Cardiac muscle cell (in vitro differentiated cells and primary cell): ENCODE measurements around the gene SMG7. TPM values are rescaled to one million over a fixed set of nuclear protein-coding genes. Genes with fewer than 3 reads are reported as not detected.

Experiments used
- DNase-seq, 2 donors: peaks; one replicate each; pipeline versions ENCODE4 v3.0.0 to v3.0.0-alpha.2; 2010 to 2017; ENCODE audit warnings: low read depth in 1 of 2, low spot score in 1 of 2
- H3K27ac ChIP-seq: fragments of 200-600 bp; sonication (generic); 2 replicates; pipeline ENCODE4 v1.5.1; 2016
- H3K27me3 ChIP-seq: fragments of 200-600 bp; sonication (generic); 2 replicates; pipeline ENCODE4 v1.6.0; 2016; ENCODE audit warnings: control low read depth
- H3K36me3 ChIP-seq: fragments of 200-600 bp; sonication (generic); 2 replicates; pipeline ENCODE4 v1.5.1; 2016; ENCODE audit warnings: control low read depth
- H3K4me1 ChIP-seq: fragments of 200-600 bp; sonication (generic); 2 replicates; pipeline ENCODE4 v1.8.1; 2017; ENCODE audit warnings: low read depth, mild to moderate bottlenecking, mixed run types
- H3K4me3 ChIP-seq: fragments of 200-600 bp; sonication (generic); 2 replicates; pipeline ENCODE4 v1.5.1; 2016; ENCODE audit warnings: mild to moderate bottlenecking
- H3K9me3 ChIP-seq: fragments of 200-600 bp; sonication (generic); 2 replicates; pipeline ENCODE4 v1.5.1; 2017; ENCODE audit warnings: low read depth, mild to moderate bottlenecking, control low read depth
- polyA plus RNA-seq: library from polyadenylated mRNA; unstranded; fragments of >200 nt; fragmentation: Nextera tagmentation; extraction: Ambion mirVana; gene quantifications from 2 replicates; pipeline ENCODE4 v1.2.1, GENCODE V29; 2016
- total RNA-seq: library from RNA; depleted of rRNA; stranded (reverse); fragments of >200 nt; gene quantifications from 2 replicates; pipeline ENCODE4 v1.2.3, GENCODE V29; 2016
- TF ChIP-seq, protein P1 (sequence below): IDR thresholded peaks from 2 replicates; pipeline ENCODE4 v1.5.1; 2012; ENCODE audit warnings: low read depth, mild to moderate bottlenecking, low read length

The SMG7 gene
- total and polyA plus RNA-seq, 2 experiments from 2014 or later = 30.9 to 38.8 TPM

DNA sequence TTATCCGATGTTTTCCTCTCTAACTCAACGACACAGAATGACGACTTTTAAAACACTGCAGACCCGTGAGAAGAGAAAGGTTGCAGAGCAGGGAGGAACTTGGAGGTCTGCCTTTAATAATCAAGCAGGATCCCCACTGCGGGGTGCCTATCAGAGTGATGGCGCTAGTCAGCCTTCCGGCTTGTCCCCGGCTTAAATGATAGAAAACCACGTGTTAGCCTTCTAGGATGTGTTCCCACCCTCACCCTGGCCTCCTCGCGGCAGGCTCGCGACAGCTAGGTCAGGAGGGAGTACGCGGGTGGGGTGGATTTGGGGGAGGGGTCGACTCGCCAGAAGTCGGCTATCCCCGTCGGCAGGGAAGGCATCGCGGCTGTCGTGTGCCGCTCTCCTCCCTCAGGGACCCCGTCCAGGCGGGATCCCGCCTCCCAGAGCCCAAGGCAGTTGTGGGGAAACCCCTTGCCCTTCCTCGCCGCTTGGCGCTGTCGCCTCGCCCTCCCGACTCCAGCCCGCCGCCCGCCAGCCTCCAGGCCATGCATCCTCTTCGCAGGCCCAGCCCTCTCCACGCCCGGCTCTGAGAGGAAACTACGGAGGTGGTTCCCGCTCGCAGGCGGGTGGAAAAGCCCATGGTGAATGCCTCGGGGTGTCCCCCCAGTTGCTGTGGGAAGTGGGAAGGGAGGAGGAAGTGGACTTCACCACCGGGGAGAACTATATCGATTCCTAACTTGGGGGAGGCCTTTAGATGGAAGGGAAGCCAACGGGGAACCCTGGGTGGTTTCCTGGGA, 1.1 kb upstream of the SMG7 start:
- Histone ChIP-seq H3K9me3 (no peaks in the 10 kb centered on the region), H3K4me1 (peaks cover 12% of the 10 kb centered on the region), H3K36me3 (no peaks in the 10 kb centered on the region), H3K27ac (peak overlapping the region; percentile 99), H3K4me3 (peak overlapping the region; percentile 77), H3K27me3 (no peaks in the 10 kb centered on the region)
- TF ChIP-seq, protein P1, sequence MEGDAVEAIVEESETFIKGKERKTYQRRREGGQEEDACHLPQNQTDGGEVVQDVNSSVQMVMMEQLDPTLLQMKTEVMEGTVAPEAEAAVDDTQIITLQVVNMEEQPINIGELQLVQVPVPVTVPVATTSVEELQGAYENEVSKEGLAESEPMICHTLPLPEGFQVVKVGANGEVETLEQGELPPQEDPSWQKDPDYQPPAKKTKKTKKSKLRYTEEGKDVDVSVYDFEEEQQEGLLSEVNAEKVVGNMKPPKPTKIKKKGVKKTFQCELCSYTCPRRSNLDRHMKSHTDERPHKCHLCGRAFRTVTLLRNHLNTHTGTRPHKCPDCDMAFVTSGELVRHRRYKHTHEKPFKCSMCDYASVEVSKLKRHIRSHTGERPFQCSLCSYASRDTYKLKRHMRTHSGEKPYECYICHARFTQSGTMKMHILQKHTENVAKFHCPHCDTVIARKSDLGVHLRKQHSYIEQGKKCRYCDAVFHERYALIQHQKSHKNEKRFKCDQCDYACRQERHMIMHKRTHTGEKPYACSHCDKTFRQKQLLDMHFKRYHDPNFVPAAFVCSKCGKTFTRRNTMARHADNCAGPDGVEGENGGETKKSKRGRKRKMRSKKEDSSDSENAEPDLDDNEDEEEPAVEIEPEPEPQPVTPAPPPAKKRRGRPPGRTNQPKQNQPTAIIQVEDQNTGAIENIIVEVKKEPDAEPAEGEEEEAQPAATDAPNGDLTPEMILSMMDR = peak; percentile 1
- peak; percentile 83 to 86 for DNase-seq

DNA sequence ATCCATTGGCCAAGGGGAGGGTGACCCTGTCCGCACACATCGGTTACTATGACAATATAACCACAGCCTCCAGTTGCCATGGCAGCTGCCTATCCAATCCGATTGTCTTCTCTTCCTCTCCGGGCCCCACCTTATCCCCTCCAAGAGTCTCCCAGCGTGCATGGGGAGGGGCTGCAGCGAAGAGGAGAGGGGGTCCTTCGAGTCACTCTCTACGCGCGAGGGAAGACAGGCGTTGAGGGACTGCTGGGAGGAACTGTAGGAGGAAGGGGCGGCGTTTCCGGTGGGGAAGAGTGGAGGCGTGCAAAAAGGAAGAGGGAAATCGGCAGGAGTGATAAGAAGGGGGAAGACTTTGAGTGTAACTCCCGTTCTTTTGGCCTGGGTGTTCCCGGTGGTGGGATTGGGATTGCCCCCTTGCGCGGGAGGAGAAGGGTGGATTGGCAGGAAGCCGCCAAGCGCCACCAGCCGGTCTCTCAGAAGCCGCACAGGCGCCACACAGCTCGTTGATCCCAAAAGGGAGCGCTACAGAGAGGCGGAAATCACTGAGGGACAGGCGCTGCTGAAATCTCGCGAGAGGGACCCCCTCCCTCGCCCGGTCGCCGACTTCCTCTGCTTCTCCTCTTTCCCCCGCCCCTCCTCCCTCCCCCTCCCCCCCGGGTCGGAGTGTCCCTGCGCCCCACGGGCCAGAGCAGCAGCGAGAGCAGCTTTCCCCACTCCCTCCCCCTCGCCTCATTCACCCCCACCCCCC, 384 bp upstream of the SMG7 start:
- H3K9me3 ChIP-seq = no peaks in the 10 kb centered on the region
- H3K27me3 ChIP-seq = no peaks in the 10 kb centered on the region
- H3K4me3 ChIP-seq = peak overlapping the region; percentile 77
- peak; percentile 96 to 99 for DNase-seq
- H3K27ac ChIP-seq = peak overlapping the region; percentile 99
- peaks cover 12% of the 10 kb centered on the region for H3K4me1 ChIP-seq
- TF ChIP-seq, protein P1 = no peak
- H3K36me3 ChIP-seq = no peaks in the 10 kb centered on the region

DNA sequence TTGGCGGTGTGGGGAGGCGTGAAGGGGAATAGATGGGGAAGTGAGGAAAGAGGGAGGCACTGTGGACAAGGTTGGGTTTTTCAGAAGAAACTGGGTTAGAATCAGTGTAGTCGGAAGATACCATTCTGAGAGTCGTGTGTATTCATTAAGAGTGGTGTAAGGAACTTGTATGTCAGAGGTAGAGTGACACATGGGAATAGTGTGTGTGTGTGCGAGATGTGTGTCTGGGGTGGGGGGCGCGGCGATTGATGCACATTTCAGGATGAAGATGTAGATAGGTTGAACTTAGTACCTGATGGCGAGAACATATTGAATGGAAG, 878 bp downstream of the SMG7 start:
- DNase-seq = peak in 1 of 2 donors; percentile 12
- Histone ChIP-seq H3K4me1 (peaks cover 12% of the 10 kb centered on the region), H3K36me3 (no peaks in the 10 kb centered on the region), H3K9me3 (no peaks in the 10 kb centered on the region), H3K27ac (peak overlapping the region; percentile 99), H3K27me3 (no peaks in the 10 kb centered on the region), H3K4me3 (peak overlapping the region; percentile 77)
- TF ChIP-seq, protein P1 = no peak

DNA sequence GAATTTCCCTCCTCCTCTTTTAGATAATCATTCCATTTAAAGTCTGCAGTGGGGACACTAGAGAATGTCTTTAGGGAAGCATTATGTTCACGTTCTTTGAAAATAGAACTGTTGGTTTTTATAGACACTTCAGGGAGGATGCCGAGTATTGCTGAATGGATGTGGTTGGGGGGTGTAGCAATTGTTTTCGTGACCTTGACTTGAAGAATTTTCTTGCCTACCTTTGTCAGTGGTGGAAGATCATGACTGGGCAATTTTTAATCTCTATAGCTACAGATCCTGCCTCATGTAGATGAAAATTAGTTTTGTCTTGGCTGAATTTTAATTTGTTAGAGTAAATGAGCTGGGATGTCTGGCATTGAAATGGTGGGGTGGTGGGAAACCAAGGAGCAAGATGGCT, 3.8 kb downstream of the SMG7 start:
- no peaks in the 10 kb centered on the region for H3K9me3 ChIP-seq
- TF ChIP-seq, protein P1 = no peak
- H3K4me1 ChIP-seq = peaks cover 7% of the 10 kb centered on the region
- no peaks in the 10 kb centered on the region for H3K27me3 ChIP-seq
- H3K27ac ChIP-seq = no peak overlapping the region
- no peak for DNase-seq
- no peak overlapping the region for H3K4me3 ChIP-seq
- no peaks in the 10 kb centered on the region for H3K36me3 ChIP-seq

DNA sequence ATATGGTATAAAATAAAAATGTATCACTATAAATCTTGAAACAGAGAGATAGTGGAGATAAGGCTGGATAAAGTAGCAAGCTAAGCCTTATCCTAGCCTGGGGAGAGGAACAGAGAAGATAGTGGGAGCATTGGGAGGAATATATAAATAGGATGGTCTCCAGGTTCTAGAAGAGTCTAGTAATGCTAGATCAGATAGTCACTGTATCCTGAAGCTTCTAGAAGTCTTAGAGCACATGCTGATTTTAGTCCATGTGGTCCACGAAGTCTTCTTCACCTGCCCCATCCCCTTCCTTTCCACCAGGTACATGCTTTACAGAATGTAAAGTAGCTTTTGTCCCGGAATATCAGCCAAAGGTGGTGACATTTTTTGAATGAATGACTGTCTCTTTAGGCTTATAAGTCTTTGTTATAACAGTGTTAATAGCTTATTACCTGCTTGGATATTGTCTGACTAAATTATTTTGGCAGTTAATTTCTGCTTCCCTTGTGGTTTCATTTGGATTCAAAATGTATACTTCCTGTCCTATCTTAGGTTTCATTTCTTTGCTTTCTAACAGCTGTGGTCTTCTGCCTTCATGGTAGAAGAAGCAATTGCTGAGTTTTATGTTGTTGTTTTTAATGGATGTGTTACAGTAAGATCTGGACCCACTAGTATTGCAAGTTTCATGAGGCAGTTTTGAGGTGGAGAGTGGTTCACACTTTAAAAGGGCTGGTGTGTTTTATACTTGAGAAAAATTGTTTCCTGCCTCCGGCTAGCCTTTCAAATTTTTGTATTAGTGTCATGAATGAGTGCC, 5.9 kb downstream of the SMG7 start:
- Histone ChIP-seq H3K36me3 (no peaks in the 10 kb centered on the region), H3K27ac (no peak overlapping the region), H3K4me1 (peaks cover 7% of the 10 kb centered on the region), H3K27me3 (no peaks in the 10 kb centered on the region), H3K9me3 (no peaks in the 10 kb centered on the region), H3K4me3 (no peak overlapping the region)
- TF ChIP-seq, protein P1 = no peak
- DNase-seq = no peak
